SH-SY5Y (cell line): Measurements from ENCODE around the gene AFAP1L2.

ENCODE experiments used
- GATA2 ChIP-seq: IDR thresholded peaks from 2 replicates; pipeline ENCODE4 v1.6.1; 2011; ENCODE audit warnings: mild to moderate bottlenecking, low read depth, low read length
- GATA3 ChIP-seq: IDR thresholded peaks from 2 replicates; pipeline ENCODE4 v1.6.1; 2011; ENCODE audit warnings: low read depth, mild to moderate bottlenecking, low read length, moderate library complexity

DNA sequence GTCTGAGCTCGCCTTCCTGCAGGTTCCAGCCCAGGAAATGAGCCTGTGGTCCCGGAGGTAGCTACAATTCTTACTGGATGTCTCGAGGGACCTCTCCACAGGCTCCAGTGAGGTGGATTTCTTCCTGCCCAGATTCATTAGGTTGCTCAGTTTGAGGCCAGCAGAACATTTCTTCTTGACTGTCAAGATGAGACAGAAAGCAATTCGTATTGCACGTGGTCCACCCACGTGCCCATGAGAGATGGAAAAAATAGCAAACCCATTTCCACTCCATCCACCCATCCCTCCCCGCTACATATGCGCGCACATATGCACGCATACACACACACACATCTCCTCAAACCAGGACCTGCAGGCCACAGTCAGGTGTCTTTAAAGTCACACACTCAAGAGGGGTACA lies 96.6 kb downstream of the AFAP1L2 start:
- no peak for TF ChIP-seq GATA3
- no peak for TF ChIP-seq GATA2
